Ecto neural progenitor cell (in vitro differentiated cells): ENCODE results near the gene PDGFC.
"Not testable (repeated sequence)": the region's sequence is repeated elsewhere in the genome, so short reads cannot be mapped to it uniquely, and the experiment has no call there.

Source experiments
- DNase-seq: peaks from one replicate; pipeline ENCODE4 v3.0.0-alpha.2; 2018; ENCODE audit warnings: low spot score

Gene PDGFC

GRCh38 chr4:156901871-156902270, 69.7 kb downstream of the PDGFC start:
- DNase-seq: no peak

DNA sequence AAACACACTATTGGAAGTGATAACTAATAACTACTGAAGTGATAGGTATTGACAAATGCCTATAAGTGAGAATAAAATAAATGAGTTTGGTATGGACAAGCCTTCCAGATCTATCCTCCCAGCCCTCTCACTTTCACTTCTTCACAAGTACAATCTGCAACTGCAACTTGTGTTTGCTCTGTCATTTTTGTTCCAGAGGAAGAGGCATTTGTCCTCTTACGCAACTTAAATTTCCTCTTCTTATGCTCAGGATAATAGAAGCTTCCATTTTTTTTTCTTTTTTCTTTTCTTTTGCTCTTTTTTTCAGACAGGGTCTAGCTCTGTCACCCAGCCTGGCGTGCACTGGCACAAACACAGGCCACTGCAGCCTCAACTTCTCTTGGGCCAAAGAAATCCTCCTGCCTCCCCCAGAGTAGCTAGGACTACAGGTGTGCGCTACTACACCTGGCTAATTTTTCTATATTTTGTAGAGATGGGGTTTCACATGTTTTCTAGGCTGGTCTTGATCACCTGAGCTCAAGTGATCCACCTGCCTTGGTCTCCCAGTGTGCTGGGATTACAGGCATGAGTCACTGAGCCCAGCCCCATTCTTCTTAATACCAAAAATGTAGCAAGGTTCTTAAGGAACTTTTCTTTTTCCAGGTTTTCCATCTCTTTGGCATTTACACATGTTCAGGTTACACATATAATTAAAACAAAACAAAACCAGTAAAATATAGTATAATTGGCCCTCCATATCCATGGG, 73.1 kb downstream of the PDGFC start:
- DNase-seq: no peak

- DNase-seq: no peak
These were observed 75.1 kb downstream of the PDGFC start for GRCh38 chr4:156896527-156896926.

- no peak for DNase-seq
These were observed 77.4 kb downstream of the PDGFC start for GRCh38 chr4:156894234-156894633.

GRCh38 chr4:156892805-156893204, 78.8 kb downstream of the PDGFC start:
- DNase-seq: no peak

DNA sequence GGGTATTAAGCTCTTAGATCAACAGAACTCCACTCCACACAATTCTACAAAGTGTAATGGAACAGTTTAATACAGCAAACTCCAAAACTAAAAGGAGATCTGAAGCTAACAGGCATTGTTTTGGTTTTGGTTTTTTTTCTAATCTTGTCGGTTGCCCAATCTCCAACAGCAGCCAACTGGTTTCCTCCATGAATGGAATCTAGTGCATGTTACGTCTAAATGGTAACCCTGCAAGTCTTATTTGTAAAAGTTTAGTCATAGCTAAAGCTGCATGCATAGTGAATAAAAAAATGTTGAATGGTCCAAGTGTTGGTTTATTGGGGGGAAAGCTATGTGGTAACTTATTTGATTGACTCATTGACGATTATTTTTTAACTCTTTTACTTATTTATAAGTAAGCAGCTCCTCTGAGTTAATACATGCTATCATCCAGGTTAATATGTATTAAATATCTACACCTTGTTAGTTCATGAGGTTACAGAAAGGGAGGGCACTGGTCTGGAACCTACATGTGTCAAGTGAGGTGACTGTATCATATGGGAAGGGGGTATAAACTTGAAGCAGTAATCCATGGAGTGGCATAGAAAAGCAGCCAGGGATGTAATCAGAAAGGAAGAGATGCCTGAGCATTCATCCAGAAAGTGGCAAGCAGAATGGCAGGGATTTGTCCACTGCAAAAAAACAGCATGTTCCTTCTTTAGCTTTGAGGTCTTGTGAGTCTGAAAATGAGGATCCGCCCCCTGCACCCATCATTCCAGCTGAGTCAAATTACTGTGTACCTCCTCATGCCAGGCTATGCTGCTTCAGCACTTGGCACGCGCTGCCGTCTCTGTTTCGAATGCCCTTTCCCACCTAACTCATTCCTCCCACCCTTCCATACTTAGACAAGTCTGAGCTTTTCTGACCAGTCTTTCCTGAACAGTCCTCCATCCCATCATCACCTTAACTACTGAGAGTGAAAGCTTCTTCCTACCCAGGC, 81.7 kb downstream of the PDGFC start:
- DNase-seq: no peak

DNA sequence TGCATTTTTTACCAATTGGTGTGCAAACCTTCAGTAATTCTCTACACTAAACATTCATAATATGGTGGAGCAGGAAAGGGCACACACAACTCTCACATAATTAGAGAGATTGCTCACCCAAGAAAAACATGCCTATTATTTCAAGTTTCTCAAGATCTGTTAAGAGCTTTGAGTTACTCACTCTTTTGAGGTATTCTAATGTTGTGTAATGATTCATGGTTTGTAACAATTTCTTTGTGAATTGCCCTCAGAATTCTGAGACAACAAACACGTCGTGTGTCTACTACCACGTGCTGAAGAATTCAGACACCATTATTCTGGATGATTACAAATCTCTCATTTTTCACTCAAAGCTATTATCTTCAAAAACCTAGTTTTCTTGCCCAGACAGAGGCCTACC, 82.8 kb downstream of the PDGFC start:
- DNase-seq: no peak

GRCh38 chr4:156886481-156886880, 85.1 kb downstream of the PDGFC start:
- no peak for DNase-seq

GRCh38 chr4:156885374-156885773, 86.2 kb downstream of the PDGFC start:
- DNase-seq: no peak

- no peak for DNase-seq
These were observed 87.4 kb downstream of the PDGFC start for GRCh38 chr4:156884183-156884582.

DNA sequence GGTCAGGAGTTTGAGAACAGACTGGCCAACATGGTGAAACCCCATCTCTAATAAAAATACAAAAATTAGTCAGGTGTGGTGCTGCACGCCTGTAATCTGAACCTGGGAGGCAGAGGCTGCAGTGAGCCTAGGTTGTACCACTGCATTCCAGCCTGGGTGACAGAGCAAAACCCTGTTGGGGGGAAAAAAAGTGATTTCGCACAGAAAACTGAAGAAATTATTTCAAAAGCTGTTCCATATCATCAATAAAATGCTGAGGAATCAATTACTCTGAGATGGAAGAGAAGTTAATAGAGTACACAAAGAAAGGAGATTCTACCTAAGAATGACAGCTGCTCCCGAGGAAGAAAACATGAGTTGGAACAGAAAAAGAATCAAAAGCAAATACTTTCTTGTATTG, 95.9 kb downstream of the PDGFC start:
- DNase-seq: no peak

DNA sequence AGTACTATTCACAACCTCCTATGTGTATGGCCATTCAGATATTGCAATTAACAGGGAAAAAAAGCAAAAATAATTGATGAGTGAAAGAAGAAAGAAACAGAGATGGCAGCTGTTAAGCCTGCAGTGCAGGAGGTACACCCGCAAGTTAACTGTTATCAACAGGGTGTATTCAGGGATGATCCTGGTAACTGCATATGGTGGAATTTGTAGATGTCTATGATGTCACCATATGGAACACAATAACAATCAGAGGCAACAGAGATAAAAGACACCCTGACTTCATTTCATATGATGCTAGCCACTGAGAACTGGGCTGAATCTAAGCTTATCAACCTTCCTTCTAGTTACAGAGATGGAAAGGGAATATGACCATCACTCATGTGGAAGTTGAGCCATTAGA, 96.5 kb downstream of the PDGFC start:
- DNase-seq: no peak

DNA sequence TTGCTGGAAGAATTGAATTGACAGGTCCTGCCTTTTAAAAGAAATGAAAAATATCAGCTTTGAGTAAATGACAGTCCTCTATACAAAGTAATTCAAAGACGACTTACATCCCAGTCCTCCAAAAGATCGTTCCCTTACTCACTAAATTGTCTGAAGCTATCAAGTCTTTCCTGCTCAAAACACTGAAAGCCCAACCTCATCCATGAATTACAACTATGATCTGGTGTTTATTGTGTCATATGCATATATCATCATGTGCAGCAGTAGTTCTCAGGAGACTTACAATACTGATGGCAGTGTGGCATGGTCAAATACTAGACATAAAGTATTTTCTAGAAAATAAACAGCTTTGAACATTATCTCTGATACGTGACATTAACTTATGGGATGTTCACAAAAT, 97.8 kb downstream of the PDGFC start:
- no peak for DNase-seq

DNA sequence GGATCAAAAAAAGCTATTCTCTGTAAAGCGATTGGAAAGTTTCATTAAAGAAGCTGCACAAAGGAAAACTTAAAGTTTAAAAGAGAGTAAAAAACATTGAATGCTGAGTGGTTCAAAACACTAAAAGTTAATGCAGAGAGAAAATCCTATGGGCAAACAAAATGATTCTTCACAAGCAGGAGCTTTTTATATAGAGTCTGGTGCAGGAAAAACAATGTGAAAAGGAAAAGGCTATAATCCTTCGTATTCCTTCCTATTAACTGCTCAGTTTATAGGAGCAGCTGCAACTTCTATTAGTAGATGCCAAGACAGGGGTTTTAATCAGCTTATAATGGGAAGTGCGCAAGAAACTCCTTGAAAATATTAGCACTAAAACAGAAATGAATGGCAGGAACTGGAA, 100.7 kb downstream of the PDGFC start:
- DNase-seq: no peak

DNA sequence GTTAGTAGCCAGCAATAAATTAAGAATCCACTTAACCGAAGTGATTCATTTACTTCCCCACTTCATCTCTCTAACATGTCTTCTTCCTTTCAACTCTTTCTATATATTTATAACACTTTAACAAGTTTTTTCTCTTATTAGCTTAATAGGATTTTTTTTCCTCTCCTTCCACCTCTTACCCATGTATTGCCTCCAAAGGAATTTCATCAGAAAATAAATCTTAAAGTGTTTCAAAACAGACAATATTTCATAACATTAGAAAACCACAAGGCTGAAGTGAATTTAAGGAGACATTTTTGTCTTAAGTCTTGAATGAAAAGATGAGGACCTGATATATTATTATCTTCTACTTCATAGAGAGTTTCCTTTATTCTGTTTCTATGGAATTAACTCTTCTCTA, 101.5 kb downstream of the PDGFC start:
- no peak for DNase-seq

DNA sequence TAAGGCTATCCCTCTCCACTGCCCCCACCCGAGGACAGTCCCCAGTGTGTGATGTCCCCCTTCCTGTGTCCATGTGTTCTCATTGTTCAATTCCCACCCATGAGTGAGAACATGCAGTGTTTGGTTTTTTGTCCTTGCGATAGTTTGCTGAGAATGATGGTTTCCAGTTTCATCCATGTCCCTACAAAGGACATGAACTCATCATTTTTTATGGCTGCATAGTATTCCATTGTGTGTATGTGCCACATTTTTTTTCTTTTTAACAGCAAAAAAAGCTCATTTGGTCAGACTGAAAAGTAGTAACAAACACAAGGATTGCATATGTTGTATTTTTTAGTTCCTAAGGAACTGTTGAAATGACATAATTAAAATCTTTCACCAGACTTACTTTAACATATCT, 105.5 kb downstream of the PDGFC start:
- DNase-seq: not testable (repeated sequence)

DNA sequence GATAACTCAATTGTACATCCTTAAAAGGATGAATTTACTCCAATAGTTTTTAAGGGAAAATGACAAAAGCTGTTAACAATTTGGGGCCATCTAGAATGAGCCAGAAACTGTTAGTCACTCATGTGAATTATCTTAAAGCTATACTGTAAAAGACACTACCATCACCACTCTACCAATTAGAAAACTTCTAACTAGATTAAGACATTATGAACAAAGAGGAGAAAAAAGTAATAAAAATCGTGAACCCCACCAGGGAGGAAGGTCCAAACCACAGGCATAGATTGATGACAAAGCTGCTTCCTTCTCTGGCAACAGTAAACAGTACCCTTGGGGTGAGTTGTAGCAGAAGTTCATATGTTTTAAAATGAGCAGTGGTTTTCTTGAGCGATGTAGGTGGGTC, 106.1 kb downstream of the PDGFC start:
- no peak for DNase-seq

GRCh38 chr4:156858071-156858470, 113.5 kb downstream of the PDGFC start:
- DNase-seq: no peak

DNA sequence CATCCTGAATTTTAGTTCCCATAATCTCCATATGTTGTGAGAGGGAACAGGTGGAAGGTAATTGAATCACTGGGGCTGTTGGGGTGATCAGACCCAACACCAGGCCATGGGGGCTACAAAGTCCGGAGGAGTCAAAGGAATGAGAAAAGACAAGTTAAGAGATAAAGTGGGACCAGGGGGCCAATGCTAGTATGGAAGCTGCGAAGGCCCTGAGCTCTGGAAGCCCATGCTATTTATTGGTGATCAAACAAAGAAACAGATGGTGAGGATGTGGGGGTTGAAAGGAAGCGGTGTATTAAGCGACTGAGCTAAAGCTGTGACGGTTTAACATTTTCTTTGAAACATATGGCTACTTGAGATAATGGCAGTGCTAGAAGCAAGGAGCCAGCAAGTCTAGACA, 132.8 kb downstream of the PDGFC start:
- no peak for DNase-seq

GRCh38 chr4:156837625-156838345, 133.8 kb downstream of the PDGFC start:
- no peak for DNase-seq

- DNase-seq: no peak
These were observed 138.7 kb downstream of the PDGFC start for GRCh38 chr4:156832886-156833285.

DNA sequence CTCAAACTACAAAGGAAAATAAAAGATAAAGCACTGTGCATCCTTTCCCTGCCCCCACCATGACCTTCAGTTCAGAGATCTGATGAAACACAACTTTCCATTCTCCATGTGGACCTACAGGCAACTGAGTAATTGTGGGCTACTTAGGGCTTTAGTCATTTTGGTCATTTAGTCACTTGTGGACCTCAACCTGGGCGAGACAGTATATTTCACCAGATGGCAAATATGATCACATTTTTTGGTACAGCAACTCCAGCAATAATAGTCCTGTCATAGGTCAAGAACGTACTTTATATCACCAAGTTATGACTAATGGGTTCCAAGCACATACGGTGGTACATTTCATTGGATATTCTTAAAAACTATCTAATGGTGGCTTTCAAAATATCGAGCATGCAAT, 141.2 kb downstream of the PDGFC start:
- DNase-seq: no peak
